IMR-90 (cell line): Measurements from ENCODE around the gene TPPP.
"Not testable (repeated sequence)": the region's sequence is repeated elsewhere in the genome, so short reads cannot be mapped to it uniquely, and the experiment has no call there.

Experiments
- BHLHE40 ChIP-seq: fragments of 150-350 bp; IDR thresholded peaks from 2 replicates; pipeline ENCODE4 v1.6.1; 2016; ENCODE audit warnings: mild to moderate bottlenecking, low read depth, low read length
- CEBPB ChIP-seq: IDR thresholded peaks from 2 replicates; pipeline ENCODE4 v1.6.1; 2012; ENCODE audit warnings: low read depth, low read length, improper control_type of control experiment
- CHD1 ChIP-seq: IDR thresholded peaks from 2 replicates; pipeline ENCODE4 v1.6.1; 2012; ENCODE audit warnings: low read depth, low read length, improper control_type of control experiment
- CTCF ChIP-seq: conservative IDR thresholded peaks from 2 replicates; pipeline ENCODE4 v1.5.1; 2012; ENCODE audit warnings: mild to moderate bottlenecking, low read depth, low read length, improper control_type of control experiment
- ELK1 ChIP-seq: fragments of 150-350 bp; IDR thresholded peaks from 2 replicates; pipeline ENCODE4 v1.6.1; 2016; ENCODE audit warnings: low read depth, mild to moderate bottlenecking, low read length, moderate library complexity, borderline replicate concordance
- MAFK ChIP-seq: IDR thresholded peaks from 2 replicates; pipeline ENCODE4 v1.6.1; 2012; ENCODE audit warnings: low read depth, low read length, improper control_type of control experiment
- MAZ ChIP-seq: IDR thresholded peaks from 2 replicates; pipeline ENCODE4 v1.6.1; 2012; ENCODE audit warnings: low read depth, mild to moderate bottlenecking, low read length, improper control_type of control experiment, moderate library complexity, borderline replicate concordance
- POLR2A ChIP-seq: IDR thresholded peaks from 2 replicates; pipeline ENCODE4 v1.6.1; 2012; ENCODE audit warnings: mild to moderate bottlenecking, low read depth, low read length
- RAD21 ChIP-seq: IDR thresholded peaks from 2 replicates; pipeline ENCODE4 v1.6.1; 2012; ENCODE audit warnings: low read length, improper control_type of control experiment
- RCOR1 ChIP-seq: IDR thresholded peaks from 2 replicates; pipeline ENCODE4 v1.6.1; 2012; ENCODE audit warnings: mild to moderate bottlenecking, low read length, improper control_type of control experiment; ENCODE audit not compliant: insufficient replicate concordance
- RFX5 ChIP-seq: IDR thresholded peaks from 2 replicates; pipeline ENCODE4 v1.8.0; 2012; ENCODE audit warnings: low read depth, mild to moderate bottlenecking, low read length, moderate library complexity

- not testable (repeated sequence) for TF ChIP-seq CTCF, CEBPB, RAD21, MAFK, POLR2A, ELK1, MAZ, RFX5, RCOR1, BHLHE40, CHD1
These were observed 20.5 kb upstream of the TPPP start for GRCh38 chr5:713686-714085.
